ENCODE results near the gene SCAMP3.
"Not testable (repeated sequence)": the region's sequence is repeated elsewhere in the genome, so short reads cannot be mapped to it uniquely, and the experiment has no call there.

DNA sequence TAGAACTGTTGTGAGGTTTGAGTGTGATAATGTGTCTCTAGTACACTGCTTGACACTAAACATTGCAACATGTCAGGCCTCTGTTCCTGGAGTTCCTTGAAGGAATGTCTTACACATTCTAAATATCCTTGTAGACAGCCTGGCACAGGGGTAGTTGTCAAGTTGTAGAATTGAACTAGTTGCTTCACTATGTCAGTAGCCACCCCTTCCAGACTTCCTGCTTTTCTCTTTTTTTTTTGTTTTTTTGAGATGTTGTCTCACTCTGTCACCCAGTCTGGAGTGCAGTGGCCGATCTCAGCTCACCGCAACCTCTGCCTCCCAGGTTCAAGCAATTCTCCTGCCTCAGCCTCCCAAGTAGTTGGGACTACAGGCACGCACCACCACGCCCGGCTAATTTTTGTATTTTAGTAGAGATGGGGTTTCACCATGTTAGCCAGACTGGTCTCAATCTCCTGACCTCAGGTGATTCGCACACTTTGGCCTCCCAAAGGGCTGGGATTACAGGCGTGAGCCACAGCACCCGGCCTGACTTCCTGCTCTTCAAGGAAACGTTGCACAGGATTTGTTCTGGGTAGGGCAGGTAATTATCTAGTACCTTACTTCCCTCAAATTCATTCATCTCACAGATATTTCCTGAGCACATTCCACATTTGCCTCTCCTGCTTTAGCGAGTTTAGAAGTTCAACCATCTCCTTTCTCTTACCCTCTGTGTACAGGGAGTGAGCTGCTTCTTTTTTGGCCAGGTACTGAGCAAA is 41.8 kb downstream of the SCAMP3 start:
- TF ChIP-seq, protein P1, sequence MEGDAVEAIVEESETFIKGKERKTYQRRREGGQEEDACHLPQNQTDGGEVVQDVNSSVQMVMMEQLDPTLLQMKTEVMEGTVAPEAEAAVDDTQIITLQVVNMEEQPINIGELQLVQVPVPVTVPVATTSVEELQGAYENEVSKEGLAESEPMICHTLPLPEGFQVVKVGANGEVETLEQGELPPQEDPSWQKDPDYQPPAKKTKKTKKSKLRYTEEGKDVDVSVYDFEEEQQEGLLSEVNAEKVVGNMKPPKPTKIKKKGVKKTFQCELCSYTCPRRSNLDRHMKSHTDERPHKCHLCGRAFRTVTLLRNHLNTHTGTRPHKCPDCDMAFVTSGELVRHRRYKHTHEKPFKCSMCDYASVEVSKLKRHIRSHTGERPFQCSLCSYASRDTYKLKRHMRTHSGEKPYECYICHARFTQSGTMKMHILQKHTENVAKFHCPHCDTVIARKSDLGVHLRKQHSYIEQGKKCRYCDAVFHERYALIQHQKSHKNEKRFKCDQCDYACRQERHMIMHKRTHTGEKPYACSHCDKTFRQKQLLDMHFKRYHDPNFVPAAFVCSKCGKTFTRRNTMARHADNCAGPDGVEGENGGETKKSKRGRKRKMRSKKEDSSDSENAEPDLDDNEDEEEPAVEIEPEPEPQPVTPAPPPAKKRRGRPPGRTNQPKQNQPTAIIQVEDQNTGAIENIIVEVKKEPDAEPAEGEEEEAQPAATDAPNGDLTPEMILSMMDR (IDR thresholded peaks at IDR 0.05): not testable (repeated sequence)
- TF ChIP-seq POLR2A (IDR thresholded peaks at IDR 0.05): not testable (repeated sequence)

All from body of pancreas (tissue), 4 donors.